ENCODE results near the gene L3MBTL4. TPM values are rescaled to one million over a fixed set of nuclear protein-coding genes. Genes with fewer than 3 reads are reported as not detected.
A peak's percentile ranks its signal among the peaks of the same experiment; 100 is the strongest.

L3MBTL4 gene
- total RNA-seq, 6 experiments from 2014 or later: 8.2 to 16.0 (median 11.3) TPM

DNA sequence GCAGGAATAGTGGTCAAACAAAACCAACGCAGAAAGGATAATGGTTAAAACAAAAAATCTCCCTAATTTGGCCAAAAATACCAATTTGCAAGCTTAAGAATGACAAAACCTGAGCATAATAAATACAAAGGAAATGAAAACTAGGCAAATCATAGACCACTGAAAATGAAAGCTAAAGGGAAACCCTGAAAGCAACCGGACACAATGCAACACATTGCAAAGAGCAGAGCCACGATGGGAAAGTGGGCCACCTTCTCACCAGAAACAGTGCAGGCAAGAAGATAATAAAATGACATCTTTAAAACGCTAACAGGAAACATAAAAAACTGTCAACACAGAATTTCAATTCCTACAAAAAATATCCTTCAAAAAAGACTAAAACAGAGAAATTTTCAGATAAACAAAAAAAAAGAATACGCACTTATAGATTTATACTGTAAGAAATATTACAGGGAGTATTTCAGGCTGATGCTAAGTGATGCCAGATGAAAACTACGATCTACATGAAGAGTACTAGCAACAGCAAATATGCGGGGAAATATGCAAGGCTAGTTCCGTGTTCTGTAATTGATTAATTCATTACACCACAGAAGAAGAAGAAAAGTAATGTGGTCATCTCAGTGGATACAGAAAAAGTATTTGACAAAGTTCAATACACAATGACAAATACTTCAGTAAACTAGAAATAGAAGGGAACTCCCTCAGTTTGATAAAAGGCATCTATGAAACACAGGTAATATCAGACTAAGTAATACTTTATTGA, 239.5 kb downstream of the L3MBTL4 start:
- Histone ChIP-seq H3K4me3 (no peak overlapping the region), H3K9me3 (no peaks in the 10 kb centered on the region), H3K4me1 (no peaks in the 10 kb centered on the region), H3K36me3 (no peaks in the 10 kb centered on the region), H3K27me3 (no peaks in the 10 kb centered on the region), H3K27ac (no peak overlapping the region)
- TF ChIP-seq POLR2A (IDR thresholded peaks at IDR 0.05): no peak
- TF ChIP-seq, protein P1, sequence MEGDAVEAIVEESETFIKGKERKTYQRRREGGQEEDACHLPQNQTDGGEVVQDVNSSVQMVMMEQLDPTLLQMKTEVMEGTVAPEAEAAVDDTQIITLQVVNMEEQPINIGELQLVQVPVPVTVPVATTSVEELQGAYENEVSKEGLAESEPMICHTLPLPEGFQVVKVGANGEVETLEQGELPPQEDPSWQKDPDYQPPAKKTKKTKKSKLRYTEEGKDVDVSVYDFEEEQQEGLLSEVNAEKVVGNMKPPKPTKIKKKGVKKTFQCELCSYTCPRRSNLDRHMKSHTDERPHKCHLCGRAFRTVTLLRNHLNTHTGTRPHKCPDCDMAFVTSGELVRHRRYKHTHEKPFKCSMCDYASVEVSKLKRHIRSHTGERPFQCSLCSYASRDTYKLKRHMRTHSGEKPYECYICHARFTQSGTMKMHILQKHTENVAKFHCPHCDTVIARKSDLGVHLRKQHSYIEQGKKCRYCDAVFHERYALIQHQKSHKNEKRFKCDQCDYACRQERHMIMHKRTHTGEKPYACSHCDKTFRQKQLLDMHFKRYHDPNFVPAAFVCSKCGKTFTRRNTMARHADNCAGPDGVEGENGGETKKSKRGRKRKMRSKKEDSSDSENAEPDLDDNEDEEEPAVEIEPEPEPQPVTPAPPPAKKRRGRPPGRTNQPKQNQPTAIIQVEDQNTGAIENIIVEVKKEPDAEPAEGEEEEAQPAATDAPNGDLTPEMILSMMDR (IDR thresholded peaks at IDR 0.05): no peak
- intact Hi-C loops (cut with DNase I): no loop called here
- no peak for DNase-seq
- 79% methylated on average over 8 of the region's 8 CpGs for WGBS (ENCODE audit: insufficient coverage, low coverage, low lambda C conversion rate, missing lambda C conversion rate)
- peak in 1 of 4 donors; percentile 37 for ATAC-seq

DNA sequence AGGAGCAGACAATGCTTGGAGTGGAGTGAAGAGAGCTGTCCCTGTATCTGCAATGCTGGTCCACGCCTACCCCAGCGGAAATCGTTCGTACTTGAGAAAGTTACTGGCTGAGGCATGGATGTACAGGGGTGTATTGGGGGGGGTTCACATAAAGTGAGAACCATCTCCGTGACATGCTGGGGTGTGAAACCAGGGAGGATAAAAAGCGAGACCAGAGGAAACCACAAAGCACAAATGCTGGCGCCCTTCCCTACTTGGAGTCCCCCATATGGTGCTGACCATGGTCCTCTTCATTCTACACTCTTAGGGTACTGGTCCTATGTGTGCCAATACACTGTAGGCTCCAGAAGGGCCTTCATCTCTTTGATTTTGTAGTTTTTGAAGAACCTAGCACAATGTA, 244.1 kb downstream of the L3MBTL4 start:
- intact Hi-C loops (cut with DNase I): no loop called here
- ATAC-seq: no peak
- Histone ChIP-seq H3K9me3 (no peaks in the 10 kb centered on the region), H3K27me3 (no peaks in the 10 kb centered on the region), H3K4me3 (no peak overlapping the region), H3K4me1 (no peaks in the 10 kb centered on the region), H3K27ac (no peak overlapping the region), H3K36me3 (no peaks in the 10 kb centered on the region)
- 78% methylated on average over 5 of the region's 7 CpGs for WGBS (ENCODE audit: insufficient coverage, low coverage, low lambda C conversion rate, missing lambda C conversion rate)
- TF ChIP-seq, protein P1 (IDR thresholded peaks at IDR 0.05): no peak
- TF ChIP-seq POLR2A (IDR thresholded peaks at IDR 0.05): no peak
- DNase-seq: no peak

DNA sequence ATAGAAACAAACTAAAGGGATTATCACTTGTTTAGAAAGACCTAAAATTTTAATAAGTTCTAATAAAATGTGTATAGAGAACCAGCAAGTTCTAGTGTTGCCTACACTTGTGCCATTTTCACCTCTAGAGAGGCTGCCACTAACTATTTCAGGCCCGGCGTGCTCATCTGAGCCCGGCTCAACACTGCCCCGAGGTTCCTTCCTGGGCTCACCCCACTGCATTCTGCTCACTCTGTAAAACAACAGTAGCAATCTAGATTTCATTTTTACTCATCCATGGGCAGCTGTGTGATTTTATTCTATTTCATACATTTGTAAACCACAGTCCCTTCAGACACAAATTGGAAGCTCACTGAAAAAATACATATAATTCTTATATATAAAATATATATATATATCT, 253.2 kb downstream of the L3MBTL4 start:
- Histone ChIP-seq H3K4me3 (no peak overlapping the region), H3K4me1 (peaks cover 0 to 8% (median 3%) of the 10 kb centered on the region in 4 donors), H3K9me3 (no peaks in the 10 kb centered on the region), H3K36me3 (no peaks in the 10 kb centered on the region), H3K27ac (no peak overlapping the region), H3K27me3 (no peaks in the 10 kb centered on the region)
- TF ChIP-seq POLR2A (IDR thresholded peaks at IDR 0.05): no peak
- TF ChIP-seq, protein P1 (IDR thresholded peaks at IDR 0.05): no peak
- no peak for ATAC-seq
- WGBS (ENCODE audit: insufficient coverage, low coverage, low lambda C conversion rate, missing lambda C conversion rate): 86% methylated on average over 4 of the region's 4 CpGs
- intact Hi-C loops (cut with DNase I): no loop called here
- DNase-seq: no peak

DNA sequence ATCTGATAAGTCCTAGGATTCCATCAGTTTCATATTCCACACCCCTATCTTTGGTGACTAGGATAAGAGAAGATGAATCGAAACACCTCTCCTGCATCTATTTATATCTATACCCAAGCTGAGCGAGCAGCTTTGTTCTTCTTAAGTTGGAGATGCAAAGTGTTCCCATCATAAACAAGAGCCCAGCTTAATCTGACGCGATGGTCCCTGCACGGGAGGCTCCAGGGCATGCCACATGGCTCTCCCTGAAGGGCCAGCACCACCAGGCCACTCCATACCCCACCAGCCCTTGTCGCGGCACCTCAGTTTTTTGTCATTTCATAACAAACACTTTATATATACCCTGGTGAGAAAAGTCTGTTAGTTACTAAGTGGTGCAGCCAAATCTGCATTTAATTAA, 255.3 kb downstream of the L3MBTL4 start:
- no peak for DNase-seq
- H3K9me3 ChIP-seq: no peaks in the 10 kb centered on the region
- peaks cover 0 to 8% (median 3%) of the 10 kb centered on the region in 4 donors for H3K4me1 ChIP-seq
- intact Hi-C loops (cut with DNase I): no loop called here
- peak overlapping the region in 2 of 3 donors; percentile 77 to 88 for H3K27ac ChIP-seq
- H3K27me3 ChIP-seq: no peaks in the 10 kb centered on the region
- H3K4me3 ChIP-seq: no peak overlapping the region
- no peak for TF ChIP-seq POLR2A (IDR thresholded peaks at IDR 0.05)
- ATAC-seq: no peak
- no peaks in the 10 kb centered on the region for H3K36me3 ChIP-seq
- 92% methylated on average over 7 of the region's 7 CpGs for WGBS (ENCODE audit: insufficient coverage, low coverage, low lambda C conversion rate, missing lambda C conversion rate)

DNA sequence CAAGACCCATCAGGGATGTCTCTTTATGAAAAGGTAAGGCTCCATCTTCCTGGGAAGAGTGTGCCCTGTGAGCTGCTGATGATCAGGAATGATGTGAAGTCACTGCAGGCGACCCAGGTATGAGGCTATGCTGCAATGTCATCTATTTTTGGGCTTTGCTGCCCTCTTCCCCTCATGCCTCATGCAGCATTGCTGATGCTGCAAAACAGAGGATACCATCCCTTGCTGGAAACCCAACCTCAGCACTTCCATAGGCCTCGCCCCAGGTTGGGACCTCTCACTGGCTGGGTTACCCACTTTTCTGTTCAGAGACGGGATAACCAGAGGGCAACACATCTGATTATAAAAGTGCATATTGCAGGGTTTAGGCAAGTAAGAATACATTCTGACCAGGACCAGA, 255.8 kb downstream of the L3MBTL4 start:
- WGBS (ENCODE audit: insufficient coverage, low coverage, low lambda C conversion rate, missing lambda C conversion rate): 100% methylated on average over 1 of the region's 3 CpGs
- H3K4me1 ChIP-seq: peaks cover 0 to 8% (median 3%) of the 10 kb centered on the region in 4 donors
- ATAC-seq (peak in 1 of 4 donors; percentile 5), DNase-seq (no peak)
- no peaks in the 10 kb centered on the region for H3K9me3 ChIP-seq
- TF ChIP-seq, protein P1 (IDR thresholded peaks at IDR 0.05): no peak
- TF ChIP-seq POLR2A (IDR thresholded peaks at IDR 0.05): no peak
- no peak overlapping the region for H3K4me3 ChIP-seq
- no peaks in the 10 kb centered on the region for H3K27me3 ChIP-seq
- no peaks in the 10 kb centered on the region for H3K36me3 ChIP-seq
- intact Hi-C loops (cut with DNase I): no loop called here
- H3K27ac ChIP-seq: peak overlapping the region in 1 of 3 donors; percentile 88
